ENCODE results near the gene GBF1.
A peak's percentile ranks its signal among the peaks of the same experiment; 100 is the strongest.

GBF1 gene

DNA sequence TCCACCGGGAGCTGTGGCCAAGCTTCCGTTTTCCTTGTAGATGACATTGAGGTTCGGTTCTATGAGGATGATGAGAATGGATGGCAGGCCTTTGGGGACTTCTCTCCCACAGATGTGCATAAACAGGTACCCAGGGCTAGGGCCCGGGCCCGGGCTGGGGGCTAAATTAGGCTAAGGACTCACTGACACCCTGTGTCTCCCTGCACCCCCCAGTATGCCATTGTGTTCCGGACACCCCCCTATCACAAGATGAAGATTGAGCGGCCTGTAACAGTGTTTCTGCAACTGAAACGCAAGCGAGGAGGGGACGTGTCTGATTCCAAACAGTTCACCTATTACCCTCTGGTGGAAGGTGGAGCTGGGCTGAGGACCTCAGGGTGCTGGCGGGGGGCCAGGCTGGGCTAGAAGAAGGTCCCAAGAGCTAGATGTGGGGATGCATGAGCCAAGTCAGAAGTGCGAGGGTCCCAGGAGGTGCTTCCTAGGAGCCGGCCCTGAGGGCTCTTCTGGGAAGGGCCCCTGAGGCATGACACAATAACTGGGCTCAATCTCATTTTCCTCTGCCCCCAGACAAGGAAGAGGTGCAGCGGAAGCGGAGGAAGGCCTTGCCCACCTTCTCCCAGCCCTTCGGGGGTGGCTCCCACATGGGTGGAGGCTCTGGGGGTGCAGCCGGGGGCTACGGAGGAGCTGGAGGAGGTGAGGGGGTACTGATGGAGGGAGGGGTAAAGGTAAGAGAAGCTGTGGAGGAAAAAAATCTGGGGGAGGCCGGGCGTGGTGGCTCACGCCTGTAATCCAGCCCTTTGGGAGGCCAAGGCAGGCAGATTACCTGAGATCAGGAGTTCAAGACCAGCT is 153.1 kb downstream of the GBF1 start:
- no peak overlapping the region for H3K4me3 ChIP-seq (replicated peaks; ENCODE audit: insufficient read depth, low read length)
- H3K27me3 ChIP-seq (ENCODE audit: insufficient read depth, poor library complexity, severe bottlenecking): peaks cover under 1% of the 10 kb centered on the region
- no peak for DNase-seq (ENCODE audit: low read depth in 1 of 2, low spot score in 1 of 2)
- no peak for TF ChIP-seq CTCF (IDR thresholded peaks at IDR 0.05; ENCODE audit: insufficient read depth, low read length)
- TF ChIP-seq, protein P1, sequence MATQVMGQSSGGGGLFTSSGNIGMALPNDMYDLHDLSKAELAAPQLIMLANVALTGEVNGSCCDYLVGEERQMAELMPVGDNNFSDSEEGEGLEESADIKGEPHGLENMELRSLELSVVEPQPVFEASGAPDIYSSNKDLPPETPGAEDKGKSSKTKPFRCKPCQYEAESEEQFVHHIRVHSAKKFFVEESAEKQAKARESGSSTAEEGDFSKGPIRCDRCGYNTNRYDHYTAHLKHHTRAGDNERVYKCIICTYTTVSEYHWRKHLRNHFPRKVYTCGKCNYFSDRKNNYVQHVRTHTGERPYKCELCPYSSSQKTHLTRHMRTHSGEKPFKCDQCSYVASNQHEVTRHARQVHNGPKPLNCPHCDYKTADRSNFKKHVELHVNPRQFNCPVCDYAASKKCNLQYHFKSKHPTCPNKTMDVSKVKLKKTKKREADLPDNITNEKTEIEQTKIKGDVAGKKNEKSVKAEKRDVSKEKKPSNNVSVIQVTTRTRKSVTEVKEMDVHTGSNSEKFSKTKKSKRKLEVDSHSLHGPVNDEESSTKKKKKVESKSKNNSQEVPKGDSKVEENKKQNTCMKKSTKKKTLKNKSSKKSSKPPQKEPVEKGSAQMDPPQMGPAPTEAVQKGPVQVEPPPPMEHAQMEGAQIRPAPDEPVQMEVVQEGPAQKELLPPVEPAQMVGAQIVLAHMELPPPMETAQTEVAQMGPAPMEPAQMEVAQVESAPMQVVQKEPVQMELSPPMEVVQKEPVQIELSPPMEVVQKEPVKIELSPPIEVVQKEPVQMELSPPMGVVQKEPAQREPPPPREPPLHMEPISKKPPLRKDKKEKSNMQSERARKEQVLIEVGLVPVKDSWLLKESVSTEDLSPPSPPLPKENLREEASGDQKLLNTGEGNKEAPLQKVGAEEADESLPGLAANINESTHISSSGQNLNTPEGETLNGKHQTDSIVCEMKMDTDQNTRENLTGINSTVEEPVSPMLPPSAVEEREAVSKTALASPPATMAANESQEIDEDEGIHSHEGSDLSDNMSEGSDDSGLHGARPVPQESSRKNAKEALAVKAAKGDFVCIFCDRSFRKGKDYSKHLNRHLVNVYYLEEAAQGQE (IDR thresholded peaks at IDR 0.05; ENCODE audit: insufficient replicate concordance, low read depth): no peak
- TF ChIP-seq POLR2AphosphoS5 (IDR thresholded peaks at IDR 0.05; ENCODE audit: low read depth): no peak
- TF ChIP-seq SPI1 (IDR thresholded peaks at IDR 0.05; ENCODE audit: borderline replicate concordance, low read depth): no peak
- TF ChIP-seq GABPA (IDR thresholded peaks at IDR 0.05; ENCODE audit: low read depth): no peak
- H3K27ac ChIP-seq (replicated peaks): no peak overlapping the region

DNA sequence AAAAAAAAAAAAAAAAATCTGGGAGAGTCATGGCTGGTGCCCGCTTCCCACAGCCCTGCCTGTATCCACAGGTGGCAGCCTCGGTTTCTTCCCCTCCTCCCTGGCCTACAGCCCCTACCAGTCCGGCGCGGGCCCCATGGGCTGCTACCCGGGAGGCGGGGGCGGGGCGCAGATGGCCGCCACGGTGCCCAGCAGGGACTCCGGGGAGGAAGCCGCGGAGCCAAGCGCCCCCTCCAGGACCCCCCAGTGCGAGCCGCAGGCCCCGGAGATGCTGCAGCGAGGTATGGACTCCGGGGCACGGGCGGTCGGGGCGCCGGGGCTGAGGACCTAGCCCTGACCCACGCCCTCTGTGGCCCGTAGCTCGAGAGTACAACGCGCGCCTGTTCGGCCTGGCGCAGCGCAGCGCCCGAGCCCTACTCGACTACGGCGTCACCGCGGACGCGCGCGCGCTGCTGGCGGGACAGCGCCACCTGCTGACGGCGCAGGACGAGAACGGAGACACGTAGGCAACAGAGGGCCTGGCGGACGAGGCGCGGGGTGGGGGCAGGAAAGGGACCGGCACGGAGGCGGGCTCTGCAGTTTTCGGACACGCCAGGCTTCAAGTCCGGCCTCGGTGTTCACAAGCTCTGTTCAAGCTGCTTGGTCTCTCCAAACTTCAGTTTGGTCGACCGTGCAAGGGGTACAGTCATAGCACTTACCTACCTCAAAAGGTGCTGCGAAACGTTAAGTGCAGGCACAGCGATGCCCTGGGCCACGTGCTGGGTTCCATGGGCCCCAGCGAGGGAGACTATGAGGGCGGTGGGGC is 154.1 kb downstream of the GBF1 start:
- no peaks in the 10 kb centered on the region for H3K27me3 ChIP-seq (ENCODE audit: insufficient read depth, poor library complexity, severe bottlenecking)
- DNase-seq (ENCODE audit: low read depth in 1 of 2, low spot score in 1 of 2): peak; percentile 85 to 87
- peak overlapping the region; percentile 68 for H3K4me3 ChIP-seq (replicated peaks; ENCODE audit: insufficient read depth, low read length)
- peak overlapping the region; percentile 47; the same call in 1 of the 2 replicates for H3K27ac ChIP-seq (replicated peaks)
- peak; percentile 73 for TF ChIP-seq CTCF (IDR thresholded peaks at IDR 0.05; ENCODE audit: insufficient read depth, low read length)
- TF ChIP-seq SPI1 (IDR thresholded peaks at IDR 0.05; ENCODE audit: borderline replicate concordance, low read depth): no peak
- no peak for TF ChIP-seq GABPA (IDR thresholded peaks at IDR 0.05; ENCODE audit: low read depth)

DNA sequence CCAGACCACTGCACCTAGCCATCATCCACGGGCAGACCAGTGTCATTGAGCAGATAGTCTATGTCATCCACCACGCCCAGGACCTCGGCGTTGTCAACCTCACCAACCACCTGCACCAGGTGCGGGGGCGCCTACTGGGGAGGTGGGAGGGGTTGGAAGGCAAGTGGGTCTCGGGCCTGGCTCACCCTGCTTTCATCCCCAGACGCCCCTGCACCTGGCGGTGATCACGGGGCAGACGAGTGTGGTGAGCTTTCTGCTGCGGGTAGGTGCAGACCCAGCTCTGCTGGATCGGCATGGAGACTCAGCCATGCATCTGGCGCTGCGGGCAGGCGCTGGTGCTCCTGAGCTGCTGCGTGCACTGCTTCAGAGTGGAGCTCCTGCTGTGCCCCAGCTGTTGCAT is 154.7 kb downstream of the GBF1 start:
- TF ChIP-seq, protein P1 (IDR thresholded peaks at IDR 0.05; ENCODE audit: insufficient replicate concordance, low read depth): no peak
- TF ChIP-seq POLR2AphosphoS5 (IDR thresholded peaks at IDR 0.05; ENCODE audit: low read depth) (no peak), GABPA (IDR thresholded peaks at IDR 0.05; ENCODE audit: low read depth) (no peak), SPI1 (IDR thresholded peaks at IDR 0.05; ENCODE audit: borderline replicate concordance, low read depth) (no peak), CTCF (IDR thresholded peaks at IDR 0.05; ENCODE audit: insufficient read depth, low read length) (no peak)
- H3K4me3 ChIP-seq (replicated peaks; ENCODE audit: insufficient read depth, low read length): no peak overlapping the region
- DNase-seq (ENCODE audit: low read depth in 1 of 2, low spot score in 1 of 2): no peak
- H3K27ac ChIP-seq (replicated peaks): no peak overlapping the region
- H3K27me3 ChIP-seq (ENCODE audit: insufficient read depth, poor library complexity, severe bottlenecking): no peaks in the 10 kb centered on the region
